Neural progenitor cell (in vitro differentiated cells): ENCODE data around the gene LMF1. TPM values are rescaled to one million over a fixed set of nuclear protein-coding genes. Genes with fewer than 3 reads are reported as not detected.

ENCODE experiments used
- DNase-seq: peaks from one replicate; pipeline ENCODE4 v3.0.0-alpha.2; 2016; ENCODE audit warnings: low spot score
- H2AFZ ChIP-seq: fragments of 200-600 bp; sonication (generic); replicated peaks from 2 replicates; pipeline ENCODE4 v1.6.1; 2016; ENCODE audit warnings: antibody characterized with exemption
- H3F3A ChIP-seq: fragments of 200-600 bp; sonication (generic); 2 replicates; pipeline ENCODE4 v1.6.1; 2016; ENCODE audit warnings: antibody characterized with exemption, low read depth
- H3K27ac ChIP-seq: fragments of 200-600 bp; sonication (generic); 2 replicates; pipeline ENCODE4 v1.5.1; 2016; ENCODE audit warnings: mild to moderate bottlenecking
- H3K27me3 ChIP-seq: fragments of 200-600 bp; sonication (generic); 2 replicates; pipeline ENCODE4 v1.6.1; 2016; ENCODE audit warnings: mild to moderate bottlenecking, moderate library complexity
- H3K36me3 ChIP-seq: fragments of 200-600 bp; sonication (generic); 2 replicates; pipeline ENCODE4 v1.5.1; 2016
- H3K4me1 ChIP-seq: fragments of 200-600 bp; sonication (generic); 2 replicates; pipeline ENCODE4 v1.6.1; 2016; ENCODE audit warnings: mixed run types
- H3K4me2 ChIP-seq: fragments of 200-600 bp; sonication (generic); 2 replicates; pipeline ENCODE4 v1.6.1; 2016
- H3K4me3 ChIP-seq: fragments of 200-600 bp; sonication (generic); 2 replicates; pipeline ENCODE4 v1.5.1; 2016
- H3K79me2 ChIP-seq: fragments of 200-600 bp; sonication (generic); 2 replicates; pipeline ENCODE4 v1.6.1; 2016; ENCODE audit warnings: low read depth
- H3K9ac ChIP-seq: fragments of 200-600 bp; sonication (generic); 2 replicates; pipeline ENCODE4 v1.6.1; 2016
- H3K9me3 ChIP-seq: fragments of 200-600 bp; sonication (generic); 2 replicates; pipeline ENCODE4 v1.5.1; 2016; ENCODE audit warnings: low read depth
- H4K20me1 ChIP-seq: fragments of 200-600 bp; sonication (generic); 2 replicates; pipeline ENCODE4 v1.6.1; 2016; ENCODE audit warnings: low read depth
- H3K27ac Mint-ChIP-seq: 3 replicates; pipeline ENCODE4 v1.8.0; 2021; ENCODE audit warnings: mixed read lengths
- H3K27me3 Mint-ChIP-seq: 2 replicates; pipeline ENCODE4 v1.8.0; 2022; ENCODE audit warnings: low read depth, mild to moderate bottlenecking, inconsistent platforms, moderate library complexity, mixed read lengths; ENCODE audit not compliant: insufficient read depth
- H3K36me3 Mint-ChIP-seq: 3 replicates; pipeline ENCODE4 v1.8.0; 2021; ENCODE audit warnings: mixed read lengths
- H3K4me1 Mint-ChIP-seq: 3 replicates; pipeline ENCODE4 v1.8.0; 2021; ENCODE audit warnings: mixed read lengths
- H3K4me3 Mint-ChIP-seq: 3 replicates; pipeline ENCODE4 v1.8.0; 2021; ENCODE audit warnings: mild to moderate bottlenecking, moderate library complexity, mixed read lengths
- H3K9me3 Mint-ChIP-seq: 3 replicates; pipeline ENCODE4 v1.8.0; 2020; ENCODE audit warnings: mixed read lengths
- CTCF ChIP-seq: fragments of 200-600 bp; sonication (generic); IDR thresholded peaks from 2 replicates; pipeline ENCODE4 v1.5.1; 2017; ENCODE audit warnings: antibody characterized with exemption, mild to moderate bottlenecking
- EZH2 ChIP-seq: fragments of 200-600 bp; sonication (generic); IDR thresholded peaks from 2 replicates; pipeline ENCODE4 v1.6.1; 2017; ENCODE audit warnings: antibody characterized with exemption, mild to moderate bottlenecking, moderate library complexity
- EZH2phosphoT487 ChIP-seq: fragments of 200-600 bp; sonication (generic); IDR thresholded peaks from 2 replicates; pipeline ENCODE4 v1.6.1; 2017; ENCODE audit warnings: antibody characterized with exemption
- total RNA-seq: library from RNA; depleted of rRNA; stranded (reverse); fragments of >200 nt; gene quantifications from 2 replicates; pipeline ENCODE4 v1.2.3, GENCODE V29; 2015; ENCODE audit warnings: low replicate concordance

Gene LMF1
- total RNA-seq, 1 donor from 2014 or later, result 3.4 TPM

DNA sequence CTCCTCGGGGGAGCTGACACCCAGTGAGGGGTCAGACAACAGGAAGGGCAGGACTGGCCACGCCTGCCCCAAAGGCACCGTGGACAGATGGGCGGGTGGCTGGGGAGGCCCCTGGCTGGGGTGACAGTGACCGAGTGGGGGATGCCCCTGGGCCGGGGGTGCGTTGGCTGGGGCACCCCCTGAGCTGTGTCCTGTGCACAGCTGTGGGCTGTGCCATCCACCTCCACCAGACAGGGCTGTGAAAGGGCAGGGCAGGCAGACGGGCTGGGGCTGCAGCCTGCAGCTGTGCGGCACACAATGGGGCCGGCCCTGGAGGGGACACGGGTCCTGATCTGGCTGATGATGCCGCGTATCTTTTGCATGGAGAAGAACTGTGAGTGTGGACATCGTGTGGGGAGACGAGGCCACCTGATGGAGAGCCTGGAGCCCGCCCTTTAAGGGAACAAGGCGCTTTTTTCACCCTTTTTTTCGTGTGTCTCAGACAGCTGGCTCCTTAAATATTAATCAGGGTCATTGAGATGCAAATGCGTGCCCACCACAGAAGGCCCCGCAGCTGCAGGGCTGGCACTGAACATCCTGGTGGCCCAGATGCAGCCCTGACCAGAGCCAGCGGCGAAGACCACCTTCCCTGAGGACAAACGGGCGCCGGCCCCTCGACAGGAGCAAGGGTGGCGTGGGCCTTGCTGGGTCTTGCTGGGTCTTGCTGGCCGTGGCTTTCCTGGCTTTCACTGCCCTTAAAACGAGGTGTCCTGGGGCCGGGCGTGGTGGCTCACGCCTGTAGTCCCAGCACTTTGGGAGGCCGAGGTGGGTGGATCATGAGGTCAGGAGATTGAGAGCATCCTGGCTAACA is 127.8 kb downstream of the LMF1 start:
- Mint-ChIP-seq H3K9me3 (peaks cover 16% of the 10 kb centered on the region), H3K4me1 (peaks cover 10% of the 10 kb centered on the region), H3K36me3 (no peaks in the 10 kb centered on the region), H3K27me3 (peaks cover 4% of the 10 kb centered on the region), H3K27ac (no peak overlapping the region), H3K4me3 (no peak overlapping the region)
- Histone ChIP-seq H3K27ac (no peak overlapping the region), H4K20me1 (no peaks in the 10 kb centered on the region), H3K9me3 (no peaks in the 10 kb centered on the region), H3K36me3 (no peaks in the 10 kb centered on the region), H3F3A (peaks cover 3% of the 10 kb centered on the region), H3K4me3 (no peak overlapping the region), H3K27me3 (no peaks in the 10 kb centered on the region), H2AFZ (no peak overlapping the region), H3K79me2 (no peaks in the 10 kb centered on the region), H3K4me2 (no peak overlapping the region), H3K4me1 (no peaks in the 10 kb centered on the region), H3K9ac (no peak overlapping the region)
- TF ChIP-seq EZH2, result no peak
- TF ChIP-seq CTCF, result no peak
- TF ChIP-seq EZH2phosphoT487, result no peak
- no peak for DNase-seq

GRCh38 chr16:842061-842476 is 128.7 kb downstream of the LMF1 start:
- TF ChIP-seq EZH2phosphoT487 (no peak), EZH2 (no peak), CTCF (no peak)
- Mint-ChIP-seq H3K27ac (no peak overlapping the region), H3K9me3 (peaks cover 15% of the 10 kb centered on the region), H3K4me1 (peaks cover 10% of the 10 kb centered on the region), H3K36me3 (no peaks in the 10 kb centered on the region), H3K27me3 (peaks cover 4% of the 10 kb centered on the region), H3K4me3 (no peak overlapping the region)
- H3K9me3 ChIP-seq, result no peaks in the 10 kb centered on the region
- no peaks in the 10 kb centered on the region for H4K20me1 ChIP-seq
- no peaks in the 10 kb centered on the region for H3K36me3 ChIP-seq
- H3K4me1 ChIP-seq, result no peaks in the 10 kb centered on the region
- H3K9ac ChIP-seq, result no peak overlapping the region
- H3K79me2 ChIP-seq, result no peaks in the 10 kb centered on the region
- DNase-seq, result no peak
- H3K27me3 ChIP-seq, result no peaks in the 10 kb centered on the region
- H2AFZ ChIP-seq, result no peak overlapping the region
- no peak overlapping the region for H3K4me2 ChIP-seq
- no peak overlapping the region for H3K27ac ChIP-seq
- H3K4me3 ChIP-seq, result no peak overlapping the region
- peaks cover 3% of the 10 kb centered on the region for H3F3A ChIP-seq

- peaks cover 10% of the 10 kb centered on the region for H3K4me1 Mint-ChIP-seq
- no peaks in the 10 kb centered on the region for H3K4me1 ChIP-seq
- H2AFZ ChIP-seq, result no peak overlapping the region
- H3K36me3 Mint-ChIP-seq, result no peaks in the 10 kb centered on the region
- no peaks in the 10 kb centered on the region for H3K27me3 ChIP-seq
- H3K4me3 ChIP-seq, result no peak overlapping the region
- TF ChIP-seq EZH2phosphoT487 (no peak), CTCF (no peak), EZH2 (no peak)
- no peaks in the 10 kb centered on the region for H4K20me1 ChIP-seq
- no peaks in the 10 kb centered on the region for H3K9me3 ChIP-seq
- no peak overlapping the region for H3K4me2 ChIP-seq
- H3K27ac ChIP-seq, result no peak overlapping the region
- H3K27ac Mint-ChIP-seq, result no peak overlapping the region
- H3K36me3 ChIP-seq, result no peaks in the 10 kb centered on the region
- DNase-seq, result no peak
- H3K4me3 Mint-ChIP-seq, result no peak overlapping the region
- H3K9ac ChIP-seq, result no peak overlapping the region
- peaks cover 4% of the 10 kb centered on the region for H3K27me3 Mint-ChIP-seq
- peaks cover 20% of the 10 kb centered on the region for H3K9me3 Mint-ChIP-seq
- no peaks in the 10 kb centered on the region for H3K79me2 ChIP-seq
- H3F3A ChIP-seq, result no peaks in the 10 kb centered on the region
These were observed 129.2 kb downstream of the LMF1 start for GRCh38 chr16:841455-842060.
